ENCODE results near the gene EPB41L4B.

GRCh38 chr9:109281518-109281917 is 39.3 kb downstream of the EPB41L4B start:
- TF ChIP-seq CTCF (IDR thresholded peaks at IDR 0.05; ENCODE audit: low read depth, low read length) (no peak), POLR2A (IDR thresholded peaks at IDR 0.05; ENCODE audit: extremely low read depth, insufficient read length) (no peak)

Data from NB4 (cell line).